GM19099 (cell line): ENCODE results near the gene GTPBP2.

ENCODE experiments used
- POLR2A ChIP-seq: IDR thresholded peaks from 3 replicates; pipeline ENCODE4 v1.6.1; 2011; ENCODE audit warnings: low read depth; ENCODE audit not compliant: insufficient read length; ENCODE audit errors: extremely low read depth

The GTPBP2 gene

GRCh38 chr6:43610431-43610830 is 18.6 kb downstream of the GTPBP2 start:
- no peak for TF ChIP-seq POLR2A

GRCh38 chr6:43609402-43609801 is 19.7 kb downstream of the GTPBP2 start:
- no peak for TF ChIP-seq POLR2A

DNA sequence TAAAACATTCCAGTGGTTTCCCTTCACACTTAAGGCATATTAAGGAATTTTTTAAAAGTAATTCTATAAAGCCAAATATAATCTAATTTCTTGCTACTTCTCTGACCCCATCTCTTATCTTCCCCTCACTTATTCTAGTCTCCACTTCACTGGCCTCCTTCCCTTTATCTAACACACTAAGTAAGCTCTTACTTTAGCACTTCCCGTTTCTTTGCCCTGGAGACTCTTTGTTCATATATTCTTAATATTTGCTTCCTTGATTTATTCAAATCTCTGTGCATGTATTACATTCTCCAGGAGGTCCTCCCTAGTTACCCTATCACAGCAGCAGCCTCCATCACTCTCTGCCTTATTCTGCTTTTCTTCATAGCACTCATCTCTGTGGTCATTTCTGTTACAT is 20.3 kb downstream of the GTPBP2 start:
- TF ChIP-seq POLR2A = no peak

- no peak for TF ChIP-seq POLR2A
These were observed 20.7 kb downstream of the GTPBP2 start for GRCh38 chr6:43608310-43608763.

GRCh38 chr6:43606019-43606418 is 23.0 kb downstream of the GTPBP2 start:
- no peak for TF ChIP-seq POLR2A

DNA sequence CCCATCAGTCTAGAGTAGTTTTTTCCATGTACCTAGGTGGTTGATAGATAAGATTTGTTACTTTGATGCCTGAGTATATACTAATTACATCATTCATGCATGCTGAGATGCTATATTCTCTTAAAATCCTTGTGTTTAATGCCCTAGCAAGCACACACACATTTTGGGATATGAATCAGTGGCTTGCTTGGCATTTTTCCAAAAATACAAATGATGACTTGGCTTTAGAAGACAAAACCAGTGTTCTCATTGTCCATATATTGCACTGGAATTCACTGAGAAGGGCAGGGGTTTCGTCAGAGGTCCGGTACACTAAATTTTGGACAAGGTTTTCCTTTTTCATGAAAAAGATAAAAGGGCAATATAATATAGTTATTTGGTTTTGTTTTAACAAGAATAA is 24.9 kb downstream of the GTPBP2 start:
- TF ChIP-seq POLR2A = no peak

DNA sequence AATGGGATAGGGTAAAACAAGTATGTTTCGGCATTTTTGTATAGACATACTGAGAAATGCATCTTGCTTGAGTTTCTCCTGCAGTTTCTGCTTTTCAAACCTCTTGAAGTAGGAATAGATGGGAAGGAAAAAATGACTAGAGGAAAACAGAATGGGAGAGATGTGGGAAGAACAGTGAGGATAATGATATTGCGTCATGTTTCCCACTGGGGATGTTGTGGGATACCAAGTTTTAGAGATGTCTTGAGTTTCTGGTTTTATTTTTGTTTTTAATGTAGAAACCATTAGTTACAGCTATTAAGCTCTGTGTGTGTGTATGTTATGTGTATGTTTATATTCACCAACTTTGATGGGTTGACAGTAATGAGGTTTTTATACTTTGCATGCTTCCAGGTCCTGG is 28.5 kb downstream of the GTPBP2 start:
- no peak for TF ChIP-seq POLR2A

GRCh38 chr6:43593938-43594337 is 35.1 kb downstream of the GTPBP2 start:
- TF ChIP-seq POLR2A = no peak

- no peak for TF ChIP-seq POLR2A
These were observed 40.9 kb downstream of the GTPBP2 start for GRCh38 chr6:43588194-43588593.

- no peak for TF ChIP-seq POLR2A
These were observed 44.0 kb downstream of the GTPBP2 start for GRCh38 chr6:43584892-43585570.

DNA sequence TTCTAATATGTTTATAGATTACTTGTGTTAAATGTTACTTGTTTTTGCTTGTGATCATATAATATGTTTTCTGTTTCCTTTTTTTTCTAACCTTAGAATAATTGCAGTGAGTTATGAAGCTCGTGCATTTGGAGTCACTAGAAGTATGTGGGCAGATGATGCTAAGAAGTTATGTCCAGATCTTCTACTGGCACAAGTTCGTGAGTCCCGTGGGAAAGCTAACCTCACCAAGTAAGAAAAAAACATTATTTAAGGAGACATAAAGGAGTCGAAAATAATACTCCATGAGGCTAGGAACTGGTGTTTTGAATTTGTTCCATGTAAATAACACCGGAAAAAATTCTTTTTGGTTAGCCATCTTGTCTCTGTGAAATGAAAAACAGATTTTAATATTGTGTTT is 46.2 kb downstream of the GTPBP2 start:
- no peak for TF ChIP-seq POLR2A

GRCh38 chr6:43579171-43579570 is 49.9 kb downstream of the GTPBP2 start:
- no peak for TF ChIP-seq POLR2A

GRCh38 chr6:43578748-43579147 is 50.3 kb downstream of the GTPBP2 start:
- no peak for TF ChIP-seq POLR2A

DNA sequence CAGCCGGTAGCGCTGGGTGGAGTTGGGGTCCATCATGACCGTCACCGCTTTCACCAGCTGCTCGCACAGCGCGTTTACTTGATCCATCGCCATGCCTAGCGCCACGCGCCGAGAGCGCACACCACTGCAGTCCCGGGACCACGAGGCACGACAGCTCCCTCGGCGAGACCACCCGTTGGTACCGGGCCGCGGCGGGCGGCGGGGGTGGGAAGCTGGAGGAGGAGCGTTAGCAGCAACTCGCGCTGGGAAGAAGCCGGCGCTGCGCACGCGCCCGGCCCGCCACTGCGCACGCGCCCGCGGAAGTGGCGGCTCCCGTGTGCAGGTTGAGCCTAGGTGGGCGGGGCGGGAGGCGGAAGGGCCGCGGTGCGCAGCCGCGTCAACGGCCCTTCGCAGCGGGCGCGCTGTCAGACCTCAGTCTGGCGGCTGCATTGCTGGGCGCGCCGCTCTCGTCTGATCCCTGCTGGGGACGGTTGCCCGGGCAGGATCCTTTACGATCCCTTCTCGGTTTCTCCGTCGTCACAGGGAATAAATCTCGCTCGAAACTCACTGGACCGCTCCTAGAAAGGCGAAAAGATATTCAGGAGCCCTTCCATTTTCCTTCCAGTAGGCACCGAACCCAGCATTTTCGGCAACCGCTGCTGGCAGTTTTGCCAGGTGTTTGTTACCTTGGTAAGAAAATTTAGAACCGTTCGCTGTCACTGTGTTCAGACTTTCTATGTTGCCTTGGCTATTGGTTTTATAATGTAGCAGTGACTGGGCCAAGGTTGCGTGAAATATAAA is 53.1 kb downstream of the GTPBP2 start, which contains the start of the genes POLH and XPO5:
Gene POLH, plus strand, starts transcription at position 414 of the 780 bp plus-strand sequence. CDS start 6,135 bp downstream, outside the sequence.
Gene XPO5, minus strand, starts transcription at position 267 of the 780 bp plus-strand sequence. Its CDS starts 174 bp downstream, at position 93.
- peak; percentile 99 for TF ChIP-seq POLR2A

- no peak for TF ChIP-seq POLR2A
These were observed 53.8 kb downstream of the GTPBP2 start for GRCh38 chr6:43575105-43575771.

GRCh38 chr6:43572015-43572414 is 57.0 kb downstream of the GTPBP2 start:
- TF ChIP-seq POLR2A = no peak

DNA sequence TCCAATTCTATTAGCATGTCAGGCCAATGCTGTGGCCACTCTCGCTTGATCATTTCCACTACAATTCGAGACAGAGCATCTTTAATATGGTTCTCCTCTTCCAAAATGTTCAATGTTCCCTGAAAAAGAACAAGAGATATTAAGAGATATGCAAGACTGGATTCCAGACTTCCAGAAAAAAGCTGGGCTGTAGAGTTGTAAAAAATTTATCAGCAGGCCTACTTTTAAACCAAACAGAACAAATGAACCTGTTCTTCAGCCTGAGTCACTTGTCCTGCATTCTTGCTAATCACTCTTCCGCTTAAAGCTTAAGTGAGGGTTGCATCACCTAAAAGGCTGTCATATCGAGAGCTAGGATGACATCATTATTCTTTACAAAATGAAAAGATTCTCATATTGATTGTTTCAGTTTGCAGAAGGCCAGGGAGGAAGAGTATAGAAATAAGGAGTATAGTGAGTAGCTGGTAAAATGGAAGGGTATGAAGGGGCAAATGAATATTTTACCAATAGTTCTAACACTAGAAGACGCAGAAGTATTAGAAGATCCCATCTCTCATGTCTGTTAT is 58.1 kb downstream of the GTPBP2 start:
- TF ChIP-seq POLR2A = no peak
